ENCODE results near the gene CLEC16A. TPM values are rescaled to one million over a fixed set of nuclear protein-coding genes. Genes with fewer than 3 reads are reported as not detected.

Gene CLEC16A
- total RNA-seq, 1 donor from 2014 or later: 7.8 TPM

- Histone ChIP-seq H2AFZ (replicated peaks) (no peak overlapping the region), H3K4me1 (no peaks in the 10 kb centered on the region), H3K27ac (no peak overlapping the region), H3K27me3 (no peaks in the 10 kb centered on the region), H3K79me2 (ENCODE audit: low read depth) (peaks cover 3% of the 10 kb centered on the region), H3F3A (ENCODE audit: low read depth) (no peaks in the 10 kb centered on the region), H3K9ac (no peak overlapping the region), H3K4me2 (no peak overlapping the region), H3K9me3 (ENCODE audit: low read depth) (no peaks in the 10 kb centered on the region), H4K20me1 (ENCODE audit: low read depth) (peaks cover 25% of the 10 kb centered on the region), H3K36me3 (no peaks in the 10 kb centered on the region), H3K4me3 (no peak overlapping the region)
- Mint-ChIP-seq H3K27me3 (ENCODE audit: insufficient read depth, low read depth) (peaks cover 4% of the 10 kb centered on the region), H3K4me1 (no peaks in the 10 kb centered on the region), H3K4me3 (no peak overlapping the region), H3K36me3 (peaks cover 7% of the 10 kb centered on the region), H3K9me3 (no peaks in the 10 kb centered on the region), H3K27ac (no peak overlapping the region)
- no peak for DNase-seq (ENCODE audit: low spot score)
- no peak for TF ChIP-seq CTCF (IDR thresholded peaks at IDR 0.05)
- no peak for TF ChIP-seq EZH2phosphoT487 (IDR thresholded peaks at IDR 0.05)
- no peak for TF ChIP-seq EZH2 (IDR thresholded peaks at IDR 0.05)
Observed at GRCh38 chr16:10929853-10930754, 14.3 kb upstream of the CLEC16A start.

GRCh38 chr16:10930755-10931093, 13.6 kb upstream of the CLEC16A start:
- Histone ChIP-seq H2AFZ (replicated peaks) (no peak overlapping the region), H3K79me2 (ENCODE audit: low read depth) (peaks cover 3% of the 10 kb centered on the region), H3K27me3 (no peaks in the 10 kb centered on the region), H3K36me3 (no peaks in the 10 kb centered on the region), H3F3A (ENCODE audit: low read depth) (no peaks in the 10 kb centered on the region), H3K27ac (no peak overlapping the region), H3K9me3 (ENCODE audit: low read depth) (no peaks in the 10 kb centered on the region), H3K4me2 (no peak overlapping the region), H4K20me1 (ENCODE audit: low read depth) (peaks cover 29% of the 10 kb centered on the region), H3K4me1 (no peaks in the 10 kb centered on the region), H3K4me3 (no peak overlapping the region), H3K9ac (no peak overlapping the region)
- H3K27me3 Mint-ChIP-seq (ENCODE audit: insufficient read depth, low read depth): peaks cover 4% of the 10 kb centered on the region
- H3K27ac Mint-ChIP-seq: no peak overlapping the region
- peak; percentile 16 for TF ChIP-seq CTCF (IDR thresholded peaks at IDR 0.05)
- no peak for TF ChIP-seq EZH2phosphoT487 (IDR thresholded peaks at IDR 0.05)
- no peaks in the 10 kb centered on the region for H3K4me1 Mint-ChIP-seq
- DNase-seq (ENCODE audit: low spot score): no peak
- H3K4me3 Mint-ChIP-seq: no peak overlapping the region
- H3K36me3 Mint-ChIP-seq: peaks cover 7% of the 10 kb centered on the region
- H3K9me3 Mint-ChIP-seq: no peaks in the 10 kb centered on the region

- no peaks in the 10 kb centered on the region for H3K4me1 Mint-ChIP-seq
- no peak overlapping the region for H3K9ac ChIP-seq
- H3K36me3 ChIP-seq: no peaks in the 10 kb centered on the region
- H3K4me2 ChIP-seq: no peak overlapping the region
- no peaks in the 10 kb centered on the region for H3K27me3 ChIP-seq
- H4K20me1 ChIP-seq (ENCODE audit: low read depth): peaks cover 33% of the 10 kb centered on the region
- H3K27ac ChIP-seq: no peak overlapping the region
- no peak overlapping the region for H3K4me3 ChIP-seq
- peaks cover 7% of the 10 kb centered on the region for H3K36me3 Mint-ChIP-seq
- H3F3A ChIP-seq (ENCODE audit: low read depth): no peaks in the 10 kb centered on the region
- no peak overlapping the region for H3K27ac Mint-ChIP-seq
- no peaks in the 10 kb centered on the region for H3K9me3 ChIP-seq (ENCODE audit: low read depth)
- H3K27me3 Mint-ChIP-seq (ENCODE audit: insufficient read depth, low read depth): peaks cover 4% of the 10 kb centered on the region
- DNase-seq (ENCODE audit: low spot score): no peak
- H3K4me3 Mint-ChIP-seq: no peak overlapping the region
- H3K79me2 ChIP-seq (ENCODE audit: low read depth): peaks cover 3% of the 10 kb centered on the region
- no peaks in the 10 kb centered on the region for H3K4me1 ChIP-seq
- H3K9me3 Mint-ChIP-seq: no peaks in the 10 kb centered on the region
- TF ChIP-seq EZH2 (IDR thresholded peaks at IDR 0.05): no peak
- TF ChIP-seq EZH2phosphoT487 (IDR thresholded peaks at IDR 0.05): no peak
- no peak for TF ChIP-seq CTCF (IDR thresholded peaks at IDR 0.05)
- H2AFZ ChIP-seq (replicated peaks): no peak overlapping the region
Observed at GRCh38 chr16:10931134-10931533, 13.2 kb upstream of the CLEC16A start.
